MM.1S (cell line): ENCODE measurements around the gene RAB20.

Experiments
- DNase-seq: peaks from one replicate; pipeline ENCODE4 v3.0.0-alpha.2; 2015
- H2AFZ ChIP-seq: fragments of 300-600 bp; sonication (generic); 2 replicates; pipeline ENCODE4 v1.6.0; 2016; ENCODE audit warnings: antibody characterized with exemption, low read length
- H3F3A ChIP-seq: fragments of 300-600 bp; sonication (generic); 2 replicates; pipeline ENCODE4 v1.6.1; 2016; ENCODE audit warnings: mild to moderate bottlenecking, antibody characterized with exemption, low read length, moderate library complexity, mixed read lengths; ENCODE audit not compliant: insufficient read depth
- H3K27ac ChIP-seq: fragments of 300-600 bp; sonication (generic); 2 replicates; pipeline ENCODE4 v1.5.1; 2016; ENCODE audit warnings: mild to moderate bottlenecking, low read length
- H3K27me3 ChIP-seq: fragments of 300-600 bp; sonication (generic); replicated peaks from 2 replicates; pipeline ENCODE4 v1.6.0; 2016; ENCODE audit warnings: low read length; ENCODE audit not compliant: insufficient read depth
- H3K36me3 ChIP-seq: fragments of 300-600 bp; sonication (generic); replicated peaks from 2 replicates; pipeline ENCODE4 v1.6.1; 2016; ENCODE audit warnings: mild to moderate bottlenecking, low read length, mixed read lengths; ENCODE audit not compliant: insufficient read depth
- H3K4me1 ChIP-seq: fragments of 300-600 bp; sonication (generic); 2 replicates; pipeline ENCODE4 v1.6.1; 2016; ENCODE audit warnings: low read length, mixed read lengths
- H3K4me2 ChIP-seq: fragments of 300-600 bp; sonication (generic); 2 replicates; pipeline ENCODE4 v1.6.0; 2016; ENCODE audit warnings: low read depth, low read length
- H3K4me3 ChIP-seq: fragments of 300-600 bp; sonication (generic); 2 replicates; pipeline ENCODE4 v1.5.1; 2016; ENCODE audit warnings: low read length, mixed read lengths
- H3K79me2 ChIP-seq: fragments of 300-600 bp; sonication (generic); 2 replicates; pipeline ENCODE4 v1.6.1; 2016; ENCODE audit warnings: mixed run types, low read length, mixed read lengths
- H3K9ac ChIP-seq: fragments of 300-600 bp; sonication (generic); 2 replicates; pipeline ENCODE4 v1.6.1; 2016; ENCODE audit warnings: low read length, mixed read lengths
- H3K9me2 ChIP-seq: fragments of 300-600 bp; sonication (generic); replicated peaks from 2 replicates; pipeline ENCODE4 v1.6.1; 2016; ENCODE audit warnings: mild to moderate bottlenecking, low read length, mixed read lengths; ENCODE audit not compliant: insufficient read depth
- H3K9me3 ChIP-seq: fragments of 300-600 bp; sonication (generic); replicated peaks from 2 replicates; pipeline ENCODE4 v1.6.1; 2016; ENCODE audit warnings: mild to moderate bottlenecking, low read length, mixed read lengths; ENCODE audit not compliant: insufficient read depth
- H4K20me1 ChIP-seq: fragments of 300-600 bp; sonication (generic); 2 replicates; pipeline ENCODE4 v1.6.1; 2016; ENCODE audit warnings: mild to moderate bottlenecking, low read length, moderate library complexity, mixed read lengths; ENCODE audit not compliant: insufficient read depth
- EZH2 ChIP-seq: fragments of 300-600 bp; sonication (generic); optimal IDR thresholded peaks from 2 replicates; pipeline ENCODE3; 2017; ENCODE audit warnings: low read depth, mild to moderate bottlenecking, antibody characterized with exemption, low read length, mixed read lengths
- EZH2phosphoT487 ChIP-seq: fragments of 300-600 bp; sonication (generic); IDR thresholded peaks from 2 replicates; pipeline ENCODE4 v1.6.1; 2018; ENCODE audit warnings: antibody characterized with exemption, low read length
- TF ChIP-seq, protein P1 (sequence below): fragments of 300-600 bp; sonication (generic); IDR thresholded peaks from 2 replicates; pipeline ENCODE4 v1.5.1; 2016; ENCODE audit warnings: antibody characterized with exemption, low read length, mixed read lengths

The RAB20 gene

DNA sequence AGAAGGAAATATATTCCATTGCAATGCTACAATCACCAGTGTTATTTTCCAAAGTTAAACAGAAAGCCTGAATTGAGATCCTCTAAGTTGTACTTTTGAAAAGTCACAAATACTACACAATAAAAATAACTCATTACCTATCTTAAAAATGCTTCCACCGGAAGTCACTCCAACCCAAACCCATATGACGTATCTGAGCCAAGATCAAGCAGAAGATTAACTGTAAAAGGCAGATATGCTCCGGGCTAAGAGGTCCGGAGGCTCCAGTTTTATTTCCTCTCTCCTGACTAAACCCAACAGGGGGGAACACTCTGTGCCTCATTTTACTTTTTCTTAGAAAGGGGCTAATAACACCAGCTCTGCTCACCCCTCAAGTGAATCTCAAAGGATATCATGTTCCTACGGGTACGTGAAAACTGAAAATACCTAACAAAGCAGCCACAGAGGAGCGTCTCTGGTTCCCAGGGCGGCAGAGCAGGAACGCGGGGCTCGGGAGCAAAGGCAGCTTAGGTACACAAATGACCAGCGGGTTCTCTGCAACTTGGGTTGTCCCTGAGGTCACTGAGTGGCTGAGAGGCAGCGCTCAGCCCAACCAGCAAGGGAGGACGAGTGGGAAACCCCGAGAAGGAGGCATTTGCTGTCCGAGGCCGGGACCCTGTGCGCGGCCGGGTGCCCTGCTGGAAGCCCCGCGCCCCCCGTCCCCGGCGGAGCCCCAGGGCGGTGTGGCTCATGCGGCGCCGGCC lies 750 bp downstream of the RAB20 start:
- TF ChIP-seq EZH2phosphoT487 (no peak), EZH2 (no peak)
- TF ChIP-seq, protein P1, sequence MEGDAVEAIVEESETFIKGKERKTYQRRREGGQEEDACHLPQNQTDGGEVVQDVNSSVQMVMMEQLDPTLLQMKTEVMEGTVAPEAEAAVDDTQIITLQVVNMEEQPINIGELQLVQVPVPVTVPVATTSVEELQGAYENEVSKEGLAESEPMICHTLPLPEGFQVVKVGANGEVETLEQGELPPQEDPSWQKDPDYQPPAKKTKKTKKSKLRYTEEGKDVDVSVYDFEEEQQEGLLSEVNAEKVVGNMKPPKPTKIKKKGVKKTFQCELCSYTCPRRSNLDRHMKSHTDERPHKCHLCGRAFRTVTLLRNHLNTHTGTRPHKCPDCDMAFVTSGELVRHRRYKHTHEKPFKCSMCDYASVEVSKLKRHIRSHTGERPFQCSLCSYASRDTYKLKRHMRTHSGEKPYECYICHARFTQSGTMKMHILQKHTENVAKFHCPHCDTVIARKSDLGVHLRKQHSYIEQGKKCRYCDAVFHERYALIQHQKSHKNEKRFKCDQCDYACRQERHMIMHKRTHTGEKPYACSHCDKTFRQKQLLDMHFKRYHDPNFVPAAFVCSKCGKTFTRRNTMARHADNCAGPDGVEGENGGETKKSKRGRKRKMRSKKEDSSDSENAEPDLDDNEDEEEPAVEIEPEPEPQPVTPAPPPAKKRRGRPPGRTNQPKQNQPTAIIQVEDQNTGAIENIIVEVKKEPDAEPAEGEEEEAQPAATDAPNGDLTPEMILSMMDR, result no peak
- H3K9me3 ChIP-seq, result no peaks in the 10 kb centered on the region
- no peaks in the 10 kb centered on the region for H3K79me2 ChIP-seq
- H3K36me3 ChIP-seq, result no peaks in the 10 kb centered on the region
- peak overlapping the region; percentile 82 for H2AFZ ChIP-seq
- H3F3A ChIP-seq, result peaks cover 17% of the 10 kb centered on the region
- DNase-seq, result peak; percentile 7
- H3K9ac ChIP-seq, result no peak overlapping the region; the same call in 1 of the 2 replicates
- H3K4me1 ChIP-seq, result peaks cover 5% of the 10 kb centered on the region
- H3K4me2 ChIP-seq, result peak overlapping the region; percentile 78
- H3K27ac ChIP-seq, result no peak overlapping the region
- no peaks in the 10 kb centered on the region for H4K20me1 ChIP-seq
- peak overlapping the region; percentile 74 for H3K4me3 ChIP-seq
- no peaks in the 10 kb centered on the region for H3K9me2 ChIP-seq
- peaks cover 16% of the 10 kb centered on the region for H3K27me3 ChIP-seq

DNA sequence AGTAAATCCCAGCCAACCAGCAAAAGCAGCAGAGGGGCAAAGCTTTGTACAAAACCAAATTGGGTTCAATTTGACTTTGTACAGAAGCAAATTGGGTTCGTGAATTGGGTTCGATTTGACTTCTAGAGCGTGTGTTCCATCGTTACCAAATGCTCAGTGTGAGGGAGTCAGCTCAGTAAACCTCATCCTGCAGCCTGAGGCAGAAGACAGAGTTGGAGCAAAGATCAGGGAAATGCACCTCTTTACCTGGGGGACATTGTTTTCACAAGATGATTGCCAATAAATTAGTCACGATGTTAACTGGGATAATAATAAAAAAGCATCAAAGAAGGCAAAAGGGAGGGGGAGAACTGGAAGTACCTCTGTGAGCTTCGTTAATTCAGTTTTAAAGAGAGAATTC lies 1.5 kb downstream of the RAB20 start:
- TF ChIP-seq, protein P1, result no peak
- TF ChIP-seq EZH2phosphoT487 (no peak), EZH2 (no peak)
- Histone ChIP-seq H3K27ac (no peak overlapping the region), H3K4me2 (no peak overlapping the region), H3K9me2 (no peaks in the 10 kb centered on the region), H4K20me1 (no peaks in the 10 kb centered on the region), H3K9ac (no peak overlapping the region), H3K4me3 (no peak overlapping the region), H3K79me2 (no peaks in the 10 kb centered on the region), H3K4me1 (peaks cover 12% of the 10 kb centered on the region), H3K27me3 (peaks cover 16% of the 10 kb centered on the region), H3K9me3 (no peaks in the 10 kb centered on the region), H2AFZ (no peak overlapping the region), H3F3A (peaks cover 19% of the 10 kb centered on the region), H3K36me3 (no peaks in the 10 kb centered on the region)
- no peak for DNase-seq

DNA sequence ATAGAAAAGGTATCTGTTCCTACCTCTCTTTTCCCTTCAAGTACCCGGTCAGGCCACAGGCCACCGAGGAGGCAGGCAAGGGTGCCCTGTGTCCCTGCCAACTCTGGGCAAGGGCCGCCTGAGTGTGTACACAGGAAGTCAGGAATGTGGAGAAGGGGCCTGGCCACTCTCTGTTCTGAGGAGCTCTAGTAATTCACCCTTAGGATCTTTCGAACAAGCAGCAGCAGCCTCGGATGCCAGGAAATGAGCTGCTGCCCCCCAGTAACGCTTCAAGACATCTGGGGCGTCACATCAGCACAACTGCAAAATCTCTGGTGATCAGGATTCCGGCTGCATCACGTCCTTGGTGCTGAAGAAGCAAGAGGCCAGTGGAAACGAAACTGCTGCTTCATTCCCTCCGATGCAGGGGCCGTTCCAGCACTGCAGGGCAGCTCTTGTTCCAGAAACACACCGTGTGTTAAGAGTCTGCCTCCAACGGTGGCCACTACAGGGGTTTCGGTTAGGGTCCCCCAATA lies 2.0 kb downstream of the RAB20 start:
- Histone ChIP-seq H4K20me1 (no peaks in the 10 kb centered on the region), H3F3A (peaks cover 19% of the 10 kb centered on the region), H3K9ac (no peak overlapping the region), H3K27ac (no peak overlapping the region), H3K4me1 (peaks cover 12% of the 10 kb centered on the region), H3K9me3 (no peaks in the 10 kb centered on the region), H3K4me3 (no peak overlapping the region), H3K36me3 (no peaks in the 10 kb centered on the region), H3K9me2 (no peaks in the 10 kb centered on the region), H2AFZ (no peak overlapping the region), H3K4me2 (no peak overlapping the region), H3K27me3 (peaks cover 16% of the 10 kb centered on the region), H3K79me2 (no peaks in the 10 kb centered on the region)
- no peak for DNase-seq
- TF ChIP-seq, protein P1, result no peak
- TF ChIP-seq EZH2phosphoT487 (no peak), EZH2 (no peak)
